K562 (cell line): ENCODE measurements around the gene SOX18. TPM values are rescaled to one million over a fixed set of nuclear protein-coding genes. Genes with fewer than 3 reads are reported as not detected.
A peak's percentile ranks its signal among the peaks of the same experiment; 100 is the strongest.

ENCODE experiments used
- CREM ChIP-seq: IDR thresholded peaks from 2 replicates; pipeline ENCODE4 v1.6.1; 2014; ENCODE audit warnings: antibody characterized with exemption, low read depth
- JUND ChIP-seq, 2 experiments: IDR thresholded peaks; 2 replicates in 1 of 2; 3 replicates in 1 of 2; pipeline ENCODE4 v1.6.1; 2011; ENCODE audit warnings: borderline replicate concordance in 2 of 2, low read depth in 2 of 2, low read length in 2 of 2, improper control_type of control experiment in 1 of 2, missing biosample characterization in 1 of 2, missing genetic modification characterization in 1 of 2, missing genetic modification reagents in 1 of 2
- KHSRP ChIP-seq: fragments of 450-650 bp; IDR thresholded peaks from 2 replicates; pipeline ENCODE4 v1.6.1; 2017
- MAFK ChIP-seq: IDR thresholded peaks from 2 replicates; pipeline ENCODE4 v1.6.1; 2011; ENCODE audit warnings: low read length, improper control_type of control experiment
- NR2C2 ChIP-seq, 2 experiments: fragments of 200-800 bp in 1 of 2; sonication (Bioruptor generic) in 1 of 2; sonication (generic) in 1 of 2; formaldehyde crosslinking in 1 of 2; IDR thresholded peaks; 2 replicates each; pipeline versions ENCODE4 v1.6.1 to v1.8.0; 2016 to 2022; ENCODE audit warnings: mild to moderate bottlenecking in 1 of 2, missing compliant biosample characterization in 1 of 2, missing genetic modification characterization in 1 of 2, missing genetic modification reagents in 1 of 2
- PKNOX1 ChIP-seq: fragments of 450-650 bp; IDR thresholded peaks from 2 replicates; pipeline ENCODE4 v1.6.1; 2016
- POLR2B ChIP-seq: fragments of 450-650 bp; IDR thresholded peaks from 2 replicates; pipeline ENCODE4 v1.6.1; 2018; ENCODE audit warnings: low read depth; ENCODE audit not compliant: partially characterized antibody
- POLR2G ChIP-seq: fragments of 200-400 bp; formaldehyde crosslinking; IDR thresholded peaks from 2 replicates; pipeline ENCODE4 v1.6.1; 2017; ENCODE audit warnings: low read depth, mild to moderate bottlenecking, antibody characterized with exemption, low read length, moderate library complexity
- PYGO2 ChIP-seq: fragments of 450-650 bp; IDR thresholded peaks from 2 replicates; pipeline ENCODE4 v1.6.1; 2016; ENCODE audit warnings: mild to moderate bottlenecking, missing genetic modification characterization, moderate library complexity, missing compliant biosample characterization
- THRAP3 ChIP-seq: fragments of 450-650 bp; IDR thresholded peaks from 2 replicates; pipeline ENCODE4 v1.6.1; 2016; ENCODE audit warnings: mild to moderate bottlenecking, inconsistent platforms, borderline replicate concordance
- VEZF1 ChIP-seq: fragments of 200-800 bp; sonication (Bioruptor generic); IDR thresholded peaks from 2 replicates; pipeline ENCODE4 v1.6.1; 2017; ENCODE audit warnings: missing genetic modification characterization, missing compliant biosample characterization
- ZBED1 ChIP-seq: IDR thresholded peaks from 2 replicates; pipeline ENCODE4 v1.6.1; 2014
- ZNF134 ChIP-seq: fragments of 250-450 bp; sonication (Bioruptor Pico); conservative IDR thresholded peaks from 2 replicates; pipeline ENCODE4 v1.4.0; 2020
- polyA plus RNA-seq, 8 experiments: library from polyadenylated mRNA; depleted of rRNA in 4 of 8; stranded (reverse) in 5 of 8; unstranded in 3 of 8; fragments of >200 nt; fragmentation: Nextera tagmentation in 2 of 8; fragmentation: Illumina TruSeq in 1 of 8; extraction: Ambion mirVana in 2 of 8; extraction: Trizol in 1 of 8; gene quantifications; 2 replicates each; pipeline versions ENCODE4 v1.2.1 to v1.2.3, GENCODE V29; 2011 to 2014; ENCODE audit warnings: inconsistent platforms in 1 of 8, missing spikeins in 1 of 8
- total RNA-seq, 7 experiments: library from RNA; depleted of rRNA in 6 of 7; stranded (reverse); fragments of >200 nt in 6 of 7; fragmentation: Illumina TruSeq in 2 of 7; extraction: Trizol in 2 of 7; gene quantifications; 2 replicates each; pipeline versions ENCODE4 v1.2.1 to v1.2.3, GENCODE V29; 2011 to 2021; ENCODE audit warnings: low replicate concordance in 1 of 7

The SOX18 gene
- total and polyA plus RNA-seq, 9 of the 15 experiments (the other 6 are each of a cell fraction or from before 2014, with no cell fraction given) = 0.15 to 19.8 (median 0.33) TPM

GRCh38 chr20:64065974-64066343, 16.5 kb upstream of the SOX18 start (continued):
- peak; percentile 60; the same call in 1 of the 2 replicates for TF ChIP-seq JUND (IDR thresholded peaks at IDR 0.05; ENCODE audit: borderline replicate concordance, low read depth, low read length)
- peak; percentile 38; the same call in 1 of the 3 replicates for TF ChIP-seq JUND (tag; IDR thresholded peaks at IDR 0.05; ENCODE audit: borderline replicate concordance, low read depth, low read length)
- no peak; the same call in 1 of the 2 replicates for TF ChIP-seq VEZF1 (CRISPR knock-in tag)
- TF ChIP-seq MAFK = no peak
- peak; percentile 43; the same call in 1 of the 2 replicates for TF ChIP-seq CREM
- no peak for TF ChIP-seq NR2C2 (CRISPR knock-in tag; IDR thresholded peaks at IDR 0.05)
- TF ChIP-seq NR2C2 (tag; IDR thresholded peaks at IDR 0.05) = peak; percentile 75; the same call in 1 of the 2 replicates
- TF ChIP-seq PKNOX1 = peak; percentile 79
- TF ChIP-seq POLR2B = no peak
- 0 out of 2 replicates have a peak, but pooled peaks have one; percentile 38 for TF ChIP-seq POLR2G
- TF ChIP-seq ZBED1 = no peak
- TF ChIP-seq THRAP3 = no peak
- no peak for TF ChIP-seq ZNF134 (CRISPR knock-in tag)
- no peak for TF ChIP-seq PYGO2
- TF ChIP-seq KHSRP = no peak
